ENCODE measurements around the gene TKTL1.
"Not testable (repeated sequence)": the region's sequence is repeated elsewhere in the genome, so short reads cannot be mapped to it uniquely, and the experiment has no call there.

DNA sequence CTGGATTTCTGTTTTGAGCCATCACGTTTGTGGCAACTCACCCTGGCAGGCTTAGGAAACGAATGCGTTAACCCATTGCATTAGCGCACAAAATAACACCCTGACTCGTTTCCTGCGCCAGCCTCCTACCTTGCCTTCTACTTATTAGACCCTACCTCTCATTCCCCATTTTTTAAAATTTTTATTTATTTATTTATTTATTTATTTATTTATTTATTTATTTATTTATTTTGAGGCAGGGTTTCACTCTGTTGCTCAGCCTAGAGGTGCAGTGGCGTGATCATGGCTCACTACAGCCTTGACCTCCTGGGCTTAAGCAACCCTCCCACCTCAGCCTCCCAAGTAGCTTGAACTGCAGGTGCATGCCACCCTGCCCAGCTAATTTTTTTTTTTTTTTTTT, 7.4 kb downstream of the TKTL1 start:
- not testable (repeated sequence) for TF ChIP-seq JUNB (IDR thresholded peaks at IDR 0.05; ENCODE audit: unreplicated experiment); EZH2 (IDR thresholded peaks at IDR 0.05; ENCODE audit: low read depth, unreplicated experiment)
- TF ChIP-seq, protein P1, sequence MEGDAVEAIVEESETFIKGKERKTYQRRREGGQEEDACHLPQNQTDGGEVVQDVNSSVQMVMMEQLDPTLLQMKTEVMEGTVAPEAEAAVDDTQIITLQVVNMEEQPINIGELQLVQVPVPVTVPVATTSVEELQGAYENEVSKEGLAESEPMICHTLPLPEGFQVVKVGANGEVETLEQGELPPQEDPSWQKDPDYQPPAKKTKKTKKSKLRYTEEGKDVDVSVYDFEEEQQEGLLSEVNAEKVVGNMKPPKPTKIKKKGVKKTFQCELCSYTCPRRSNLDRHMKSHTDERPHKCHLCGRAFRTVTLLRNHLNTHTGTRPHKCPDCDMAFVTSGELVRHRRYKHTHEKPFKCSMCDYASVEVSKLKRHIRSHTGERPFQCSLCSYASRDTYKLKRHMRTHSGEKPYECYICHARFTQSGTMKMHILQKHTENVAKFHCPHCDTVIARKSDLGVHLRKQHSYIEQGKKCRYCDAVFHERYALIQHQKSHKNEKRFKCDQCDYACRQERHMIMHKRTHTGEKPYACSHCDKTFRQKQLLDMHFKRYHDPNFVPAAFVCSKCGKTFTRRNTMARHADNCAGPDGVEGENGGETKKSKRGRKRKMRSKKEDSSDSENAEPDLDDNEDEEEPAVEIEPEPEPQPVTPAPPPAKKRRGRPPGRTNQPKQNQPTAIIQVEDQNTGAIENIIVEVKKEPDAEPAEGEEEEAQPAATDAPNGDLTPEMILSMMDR (conservative IDR thresholded peaks at IDR 0.05; ENCODE audit: low read depth in 2 of 2): not testable (repeated sequence)
